ENCODE results near the gene DSEL.

Gene DSEL

GRCh38 chr18:67516539-67517443, at the start of gene DSEL:
Gene DSEL (minus strand): TSS chr18:67516720. CDS start chr18:67514608, 2,112 bp downstream.
- Histone ChIP-seq H3K27me3 (peaks cover 6 to 15% (median 11%) of the 10 kb centered on the region in 11 experiments; a peak in 13 of 22 replicates), H3K4me3 (peak within 1 kb of the TSS; percentile 69 to 91 (median 87)), H3K27ac (peak within 1 kb of the TSS in 10 of 11 experiments; percentile 9 to 66 (median 62); a peak in 17 of 22 replicates), H3K9ac (peak within 1 kb of the TSS; percentile 63 to 85 (median 81)), H3K9me3 (replicated peaks in 1 of 11) (no peaks in the 10 kb centered on the region), H3K4me1 (peaks cover 0 to 6% (median 6%) of the 10 kb centered on the region in 10 experiments; a peak in 13 of 20 replicates), H3K36me3 (no peaks in the 10 kb centered on the region), H4K20me1 (no peaks in the 10 kb centered on the region), H3K4me2 (peak within 1 kb of the TSS; percentile 90 to 99 (median 94))
- TF ChIP-seq Cebpa-rat (IDR thresholded peaks at IDR 0.05) = no peak

GRCh38 chr18:67553437-67553836, 36.9 kb upstream of the DSEL start:
- Histone ChIP-seq H3K27ac (no peak overlapping the region), H3K9me3 (replicated peaks in 1 of 11) (no peaks in the 10 kb centered on the region), H3K36me3 (no peaks in the 10 kb centered on the region), H3K4me3 (no peak overlapping the region), H4K20me1 (no peaks in the 10 kb centered on the region), H3K27me3 (no peaks in the 10 kb centered on the region), H3K4me2 (no peak overlapping the region), H3K9ac (no peak overlapping the region), H3K4me1 (no peaks in the 10 kb centered on the region)
- TF ChIP-seq Cebpa-rat (IDR thresholded peaks at IDR 0.05) = no peak

DNA sequence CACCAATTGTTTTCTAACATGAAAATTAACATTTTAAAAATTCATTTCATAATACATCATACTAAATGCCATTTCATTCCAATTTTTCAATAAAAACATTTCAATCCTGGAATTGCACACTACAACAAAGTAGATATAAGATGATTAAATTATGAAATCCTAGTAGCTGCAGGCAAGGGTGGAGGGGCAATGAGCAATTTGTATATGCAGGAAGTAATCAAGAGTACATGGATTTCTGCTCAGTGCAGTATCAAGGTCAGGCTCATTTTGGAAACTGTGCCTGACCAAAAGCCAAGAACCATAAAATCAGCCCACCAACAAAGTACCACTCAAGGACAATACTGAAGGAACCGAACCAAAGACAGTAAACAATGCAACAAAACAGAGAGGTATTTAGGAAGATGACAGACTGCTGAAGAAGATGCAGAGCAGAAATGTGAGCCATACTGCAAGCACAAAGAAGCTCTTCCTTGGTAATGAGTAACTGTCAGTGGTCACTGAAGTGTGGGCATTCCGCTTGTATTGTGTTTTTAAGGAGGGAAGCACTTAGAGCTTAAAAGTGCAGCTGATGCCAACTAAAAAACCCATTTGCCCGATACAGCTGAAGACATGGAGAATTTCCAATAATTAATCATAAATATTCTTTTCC, 34.5 kb upstream of the DSEL start:
- Histone ChIP-seq H4K20me1 (no peaks in the 10 kb centered on the region), H3K4me3 (no peak overlapping the region)

DNA sequence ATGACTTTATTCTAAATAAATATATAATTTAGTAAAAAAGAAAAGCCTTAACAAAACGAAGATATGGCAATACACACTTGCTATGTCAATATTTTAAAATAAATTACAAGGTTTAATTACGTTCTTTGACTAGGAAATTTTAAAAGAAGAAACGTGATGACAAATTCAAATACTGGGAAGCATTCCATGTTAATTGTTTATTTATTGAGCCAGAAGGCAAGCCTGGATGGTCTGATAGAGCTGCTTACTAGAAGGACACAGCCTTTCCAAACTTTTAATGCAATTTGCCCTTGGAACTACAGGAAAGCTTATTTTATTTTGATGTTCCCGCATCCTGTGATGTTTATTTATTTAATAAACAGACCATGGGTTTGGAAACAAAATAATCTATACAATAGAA, 33.4 kb upstream of the DSEL start:
- H3K4me2 ChIP-seq = no peak overlapping the region

More for the DNA sequence above, 34.5 kb upstream of the DSEL start:
- Histone ChIP-seq H3K36me3 (no peaks in the 10 kb centered on the region), H3K27me3 (no peaks in the 10 kb centered on the region), H3K4me1 (no peaks in the 10 kb centered on the region), H3K9me3 (replicated peaks in 1 of 11) (no peaks in the 10 kb centered on the region), H3K27ac (no peak overlapping the region), H3K9ac (no peak overlapping the region), H3K4me2 (no peak overlapping the region)
- no peak for TF ChIP-seq Cebpa-rat (IDR thresholded peaks at IDR 0.05)

DNA sequence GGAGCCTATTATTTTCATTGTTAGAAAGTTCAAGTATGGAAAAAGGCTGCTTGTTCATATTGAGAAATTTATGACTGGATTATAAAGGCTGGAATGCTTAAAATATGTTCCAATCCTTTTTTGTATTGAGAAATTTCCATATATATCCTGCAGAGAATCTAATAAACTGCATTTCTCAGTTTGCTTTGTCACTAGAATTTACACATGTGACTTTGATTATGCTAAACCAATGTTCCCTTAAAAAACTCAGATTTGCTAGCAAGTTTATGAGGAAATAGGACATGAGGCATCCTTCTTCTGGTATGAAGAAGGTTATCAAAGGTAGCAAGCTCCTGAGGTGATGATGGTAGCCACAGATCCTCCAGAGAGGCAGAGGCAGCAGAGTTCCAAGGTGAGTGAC, 29.2 kb upstream of the DSEL start:
- Histone ChIP-seq H3K4me3 (no peak overlapping the region), H3K27me3 (no peaks in the 10 kb centered on the region), H4K20me1 (no peaks in the 10 kb centered on the region), H3K4me2 (no peak overlapping the region), H3K9me3 (replicated peaks in 1 of 11) (no peaks in the 10 kb centered on the region), H3K4me1 (no peaks in the 10 kb centered on the region), H3K27ac (no peak overlapping the region), H3K9ac (no peak overlapping the region), H3K36me3 (no peaks in the 10 kb centered on the region)
- no peak for TF ChIP-seq Cebpa-rat (IDR thresholded peaks at IDR 0.05)

More for the DNA sequence above, 33.4 kb upstream of the DSEL start:
- TF ChIP-seq Cebpa-rat (IDR thresholded peaks at IDR 0.05) = no peak
- Histone ChIP-seq H3K9ac (no peak overlapping the region), H3K27ac (no peak overlapping the region), H3K4me3 (no peak overlapping the region), H4K20me1 (no peaks in the 10 kb centered on the region), H3K27me3 (no peaks in the 10 kb centered on the region), H3K4me1 (no peaks in the 10 kb centered on the region), H3K36me3 (no peaks in the 10 kb centered on the region), H3K9me3 (replicated peaks in 1 of 11) (no peaks in the 10 kb centered on the region)

- no peak overlapping the region for H3K9ac ChIP-seq
- no peaks in the 10 kb centered on the region for H3K4me1 ChIP-seq
- no peaks in the 10 kb centered on the region for H3K27me3 ChIP-seq
- TF ChIP-seq Cebpa-rat (IDR thresholded peaks at IDR 0.05) = no peak
- no peak overlapping the region for H3K4me2 ChIP-seq
- no peaks in the 10 kb centered on the region for H4K20me1 ChIP-seq
- no peaks in the 10 kb centered on the region for H3K36me3 ChIP-seq
- no peak overlapping the region for H3K4me3 ChIP-seq
- no peak overlapping the region for H3K27ac ChIP-seq
- no peaks in the 10 kb centered on the region for H3K9me3 ChIP-seq (replicated peaks in 1 of 11)
Measured at GRCh38 chr18:67540559-67540958, 24.0 kb upstream of the DSEL start.

GRCh38 chr18:67531929-67532328, 15.4 kb upstream of the DSEL start:
- Histone ChIP-seq H3K36me3 (no peaks in the 10 kb centered on the region), H3K27me3 (no peaks in the 10 kb centered on the region), H3K9me3 (replicated peaks in 1 of 11) (no peaks in the 10 kb centered on the region), H3K27ac (no peak overlapping the region), H3K4me2 (no peak overlapping the region), H3K4me1 (peaks cover 0 to 8% (median 4%) of the 10 kb centered on the region in 10 experiments; a peak in 9 of 20 replicates), H4K20me1 (no peaks in the 10 kb centered on the region), H3K4me3 (no peak overlapping the region), H3K9ac (no peak overlapping the region)
- TF ChIP-seq Cebpa-rat (IDR thresholded peaks at IDR 0.05) = no peak

DNA sequence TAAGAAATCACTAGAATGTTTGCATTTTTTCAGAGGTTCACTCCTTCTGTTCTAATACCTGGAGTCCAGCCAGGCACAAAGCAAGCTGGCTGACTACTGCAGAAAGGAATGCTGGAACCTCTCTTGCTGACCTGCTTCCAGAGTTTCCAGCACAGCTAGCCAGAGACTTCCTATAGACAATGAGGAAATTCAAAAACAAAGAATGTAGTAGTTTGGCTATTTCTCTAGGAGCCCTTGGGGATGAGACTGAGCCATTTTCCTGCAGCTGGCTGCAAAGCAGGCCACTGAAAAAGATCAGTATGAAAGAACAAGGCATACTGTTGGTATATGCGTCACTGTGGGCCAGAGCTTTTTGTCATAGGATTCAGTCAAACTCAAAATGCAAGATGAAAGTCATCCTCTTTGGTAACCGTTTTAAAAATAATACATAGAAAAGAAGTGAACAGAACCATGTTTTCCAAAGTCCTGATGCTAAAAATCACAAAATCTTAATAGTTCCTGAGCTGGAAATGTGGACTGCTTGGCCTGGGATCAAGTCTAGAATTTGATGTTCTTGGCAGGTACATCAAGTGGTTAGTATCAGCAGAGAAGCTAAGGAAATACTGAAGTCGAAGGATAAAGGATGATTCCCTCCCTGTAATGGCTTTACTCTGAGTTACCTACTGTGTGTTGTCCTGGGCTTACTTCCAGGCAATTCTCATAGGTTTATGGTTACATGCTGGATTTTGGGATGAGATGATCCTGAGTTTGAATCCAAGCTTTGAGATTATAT, 9.0 kb upstream of the DSEL start:
- Histone ChIP-seq H3K9me3 (replicated peaks in 1 of 11) (no peaks in the 10 kb centered on the region), H4K20me1 (no peaks in the 10 kb centered on the region), H3K4me3 (no peak overlapping the region), H3K27ac (no peak overlapping the region), H3K4me1 (peaks cover 0 to 8% (median 4%) of the 10 kb centered on the region in 10 experiments; a peak in 9 of 20 replicates), H3K27me3 (no peaks in the 10 kb centered on the region), H3K4me2 (no peak overlapping the region), H3K9ac (no peak overlapping the region), H3K36me3 (no peaks in the 10 kb centered on the region)
- no peak for TF ChIP-seq Cebpa-rat (IDR thresholded peaks at IDR 0.05)

DNA sequence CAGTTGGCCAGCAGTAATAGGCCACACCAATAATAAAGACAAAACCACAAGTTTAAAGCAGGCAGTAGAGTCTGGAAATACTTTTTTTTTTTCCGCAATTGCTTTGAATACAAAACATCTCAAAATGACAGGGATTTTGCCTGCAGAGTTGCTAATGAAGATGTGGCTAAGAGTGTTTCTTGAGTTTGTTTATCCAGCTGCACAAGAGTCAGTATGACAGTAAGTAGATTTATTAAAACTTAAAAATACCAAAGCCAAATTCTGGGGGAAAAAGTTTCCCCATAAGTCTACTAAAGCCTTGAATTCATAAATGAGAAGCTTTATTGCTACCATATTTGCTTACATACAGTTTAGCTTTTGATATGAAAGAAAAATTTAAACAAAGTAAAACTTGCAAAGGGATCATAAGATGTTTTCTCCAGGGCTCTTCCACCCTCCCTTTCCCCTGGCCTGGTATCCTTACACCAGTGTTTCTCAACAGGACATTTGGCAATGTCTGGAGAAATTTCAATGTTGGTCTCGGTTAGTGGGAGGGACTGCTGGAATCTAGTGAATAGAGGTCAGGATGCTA, 3.9 kb upstream of the DSEL start:
- H3K4me1 ChIP-seq = peaks cover 0 to 6% (median 6%) of the 10 kb centered on the region in 10 experiments; a peak in 13 of 20 replicates
- no peak overlapping the region for H3K27ac ChIP-seq
- no peaks in the 10 kb centered on the region for H3K36me3 ChIP-seq
- no peak overlapping the region for H3K9ac ChIP-seq
- H3K27me3 ChIP-seq = peaks cover 2 to 9% (median 6%) of the 10 kb centered on the region in 11 experiments; a peak in 12 of 22 replicates
- H3K9me3 ChIP-seq (replicated peaks in 1 of 11) = no peaks in the 10 kb centered on the region
- H4K20me1 ChIP-seq = no peaks in the 10 kb centered on the region
- TF ChIP-seq Cebpa-rat (IDR thresholded peaks at IDR 0.05) = no peak
- no peak overlapping the region for H3K4me2 ChIP-seq
- H3K4me3 ChIP-seq = no peak overlapping the region
